BLaER1 (cell line): Measurements from ENCODE around the gene INIP.
"Not testable (repeated sequence)": the region's sequence is repeated elsewhere in the genome, so short reads cannot be mapped to it uniquely, and the experiment has no call there.

Experiments used
- H3K27ac ChIP-seq: shearing (Covaris generic); formaldehyde crosslinking; 2 replicates; pipeline ENCODE4 v1.8.1; 2022
- H3K27me3 ChIP-seq: shearing (Covaris generic); formaldehyde crosslinking; 2 replicates; pipeline ENCODE4 v1.8.1; 2022
- H3K36me3 ChIP-seq: shearing (Covaris generic); formaldehyde crosslinking; 2 replicates; pipeline ENCODE4 v1.8.1; 2022
- H3K4me1 ChIP-seq: shearing (Covaris generic); formaldehyde crosslinking; 2 replicates; pipeline ENCODE4 v1.8.1; 2022
- H3K4me2 ChIP-seq: shearing (Covaris generic); formaldehyde crosslinking; 2 replicates; pipeline ENCODE4 v1.8.1; 2022
- H3K4me3 ChIP-seq: shearing (Covaris generic); formaldehyde crosslinking; 2 replicates; pipeline ENCODE4 v1.8.1; 2022
- H3K9ac ChIP-seq: shearing (Covaris generic); formaldehyde crosslinking; 2 replicates; pipeline ENCODE4 v1.8.1; 2022
- H3K9me3 ChIP-seq: shearing (Covaris generic); formaldehyde crosslinking; 2 replicates; pipeline ENCODE4 v1.8.1; 2022
- H4K20me1 ChIP-seq: shearing (Covaris generic); formaldehyde crosslinking; 2 replicates; pipeline ENCODE4 v1.8.1; 2022
- Cebpa-rat ChIP-seq: shearing (Covaris generic); IDR thresholded peaks from 2 replicates; pipeline ENCODE4 v1.8.1; 2022

The INIP gene

DNA sequence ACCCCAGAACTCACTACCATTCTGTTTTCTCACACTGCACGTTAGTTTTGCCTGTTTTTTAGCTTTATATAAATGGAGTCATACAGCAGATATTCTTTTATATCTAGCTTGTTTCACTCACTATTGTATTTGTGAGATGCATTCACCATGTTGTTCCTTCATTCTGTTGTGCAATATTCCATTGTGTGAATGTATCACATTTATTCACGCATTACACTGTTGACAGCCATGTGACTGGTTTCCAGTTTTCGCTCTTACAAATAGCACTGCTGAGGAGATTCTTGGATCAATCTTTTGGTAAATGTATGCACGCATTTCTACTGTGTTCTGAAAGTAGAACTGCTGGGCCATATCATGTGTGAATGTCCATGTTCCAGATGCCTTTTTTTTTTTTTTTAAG lies 26.3 kb upstream of the INIP start:
- H3K27ac ChIP-seq, result no peak overlapping the region
- peaks cover 4% of the 10 kb centered on the region; the same call in 1 of the 2 replicates for H3K9me3 ChIP-seq
- H3K4me3 ChIP-seq, result no peak overlapping the region
- no peaks in the 10 kb centered on the region for H3K36me3 ChIP-seq
- peaks cover 34% of the 10 kb centered on the region for H3K4me1 ChIP-seq
- TF ChIP-seq Cebpa-rat, result no peak
- H3K27me3 ChIP-seq, result no peaks in the 10 kb centered on the region
- no peaks in the 10 kb centered on the region for H4K20me1 ChIP-seq
- H3K9ac ChIP-seq, result no peak overlapping the region
- H3K4me2 ChIP-seq, result no peak overlapping the region

- H3K9ac ChIP-seq, result no peak overlapping the region
- peak overlapping the region; percentile 5 for H3K4me2 ChIP-seq
- H3K27ac ChIP-seq, result no peak overlapping the region
Measured at GRCh38 chr9:112743216-112743836, 25.4 kb upstream of the INIP start.

DNA sequence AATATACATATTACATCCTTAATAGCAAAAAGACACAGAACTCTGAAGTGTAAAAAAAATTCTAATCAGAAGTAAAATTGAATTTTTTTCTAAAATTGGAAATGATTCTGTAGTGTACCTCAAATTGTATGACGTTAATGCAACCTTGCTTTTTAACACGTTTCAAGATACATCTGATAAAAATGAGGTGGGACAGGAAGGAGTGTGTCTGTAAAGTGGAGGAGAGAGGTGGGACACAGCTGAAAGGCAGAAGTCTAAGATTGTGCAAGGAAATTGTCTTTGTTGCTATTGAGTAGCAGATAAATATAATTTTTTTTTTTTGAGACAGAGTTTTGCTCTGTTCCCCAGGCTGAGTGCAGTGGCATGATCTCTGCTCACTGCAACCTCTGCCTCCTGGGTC lies 17.0 kb upstream of the INIP start:
- H3K9me3 ChIP-seq, result no peaks in the 10 kb centered on the region; the same call in 1 of the 2 replicates
- H3K9ac ChIP-seq, result no peak overlapping the region
- TF ChIP-seq Cebpa-rat, result no peak
- H3K4me3 ChIP-seq, result no peak overlapping the region
- no peaks in the 10 kb centered on the region for H3K4me1 ChIP-seq
- no peaks in the 10 kb centered on the region for H3K36me3 ChIP-seq
- no peak overlapping the region for H3K4me2 ChIP-seq
- no peaks in the 10 kb centered on the region for H4K20me1 ChIP-seq
- no peak overlapping the region for H3K27ac ChIP-seq
- H3K27me3 ChIP-seq, result no peaks in the 10 kb centered on the region

More at GRCh38 chr9:112743216-112743836, 25.4 kb upstream of the INIP start:
- H3K36me3 ChIP-seq, result no peaks in the 10 kb centered on the region
- H3K9me3 ChIP-seq, result peaks cover 4% of the 10 kb centered on the region; the same call in 1 of the 2 replicates
- H3K27me3 ChIP-seq, result no peaks in the 10 kb centered on the region
- no peaks in the 10 kb centered on the region for H4K20me1 ChIP-seq
- no peak overlapping the region for H3K4me3 ChIP-seq
- no peak for TF ChIP-seq Cebpa-rat
- H3K4me1 ChIP-seq, result peaks cover 27% of the 10 kb centered on the region

GRCh38 chr9:112731971-112732370 lies 14.1 kb upstream of the INIP start:
- no peaks in the 10 kb centered on the region for H3K36me3 ChIP-seq
- no peaks in the 10 kb centered on the region for H4K20me1 ChIP-seq
- H3K9ac ChIP-seq, result no peak overlapping the region
- H3K4me1 ChIP-seq, result no peaks in the 10 kb centered on the region
- H3K27me3 ChIP-seq, result no peaks in the 10 kb centered on the region
- no peak overlapping the region for H3K4me3 ChIP-seq
- no peaks in the 10 kb centered on the region; the same call in 1 of the 2 replicates for H3K9me3 ChIP-seq
- no peak for TF ChIP-seq Cebpa-rat
- H3K27ac ChIP-seq, result no peak overlapping the region
- no peak overlapping the region for H3K4me2 ChIP-seq

DNA sequence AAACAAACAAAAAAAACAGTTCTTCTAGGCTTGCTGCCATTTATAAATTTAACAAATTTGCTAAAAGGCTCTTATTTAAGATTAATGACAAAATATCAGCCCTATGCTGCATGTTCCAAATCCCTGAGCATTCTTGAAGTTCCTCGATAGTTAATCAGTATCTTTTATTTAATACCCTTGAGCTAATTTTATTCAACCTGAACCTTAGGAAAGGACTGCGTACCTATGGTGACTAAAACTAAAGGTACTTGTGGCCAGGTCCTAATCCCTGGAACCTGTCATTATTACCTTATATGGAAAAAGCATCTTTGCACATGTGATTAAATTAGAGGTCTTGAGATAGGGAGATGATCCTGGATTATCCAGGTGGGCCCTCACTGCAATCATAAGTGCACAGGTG lies 10.5 kb upstream of the INIP start:
- Histone ChIP-seq H3K27ac (no peak overlapping the region), H3K9me3 (no peaks in the 10 kb centered on the region; the same call in 1 of the 2 replicates), H3K4me2 (no peak overlapping the region), H4K20me1 (no peaks in the 10 kb centered on the region), H3K36me3 (no peaks in the 10 kb centered on the region), H3K27me3 (no peaks in the 10 kb centered on the region), H3K4me3 (no peak overlapping the region), H3K4me1 (no peaks in the 10 kb centered on the region), H3K9ac (no peak overlapping the region)
- TF ChIP-seq Cebpa-rat, result no peak

DNA sequence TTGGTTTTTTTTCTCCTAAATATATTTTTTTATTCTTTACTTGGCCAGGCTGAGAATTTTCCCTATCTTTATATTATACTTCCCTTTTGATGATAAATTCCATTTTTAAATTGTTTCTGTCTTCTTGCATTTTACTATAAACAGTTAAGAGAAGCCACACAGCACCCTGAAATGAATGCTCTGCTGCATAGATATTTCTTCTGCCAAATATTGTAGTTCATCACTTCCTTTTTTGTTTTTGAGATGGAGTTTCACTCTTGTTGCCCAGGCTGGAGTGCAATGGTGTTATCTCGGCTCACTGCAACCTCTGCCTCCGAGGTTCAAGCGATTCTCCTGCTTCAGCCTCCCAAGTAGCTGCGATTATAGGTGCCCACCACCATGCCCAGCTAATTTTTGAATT lies 8.5 kb upstream of the INIP start:
- H3K36me3 ChIP-seq, result no peaks in the 10 kb centered on the region
- H3K9ac ChIP-seq, result no peak overlapping the region
- no peaks in the 10 kb centered on the region for H3K9me3 ChIP-seq
- no peak overlapping the region for H3K4me2 ChIP-seq
- no peaks in the 10 kb centered on the region for H3K4me1 ChIP-seq
- H4K20me1 ChIP-seq, result no peaks in the 10 kb centered on the region
- H3K27ac ChIP-seq, result no peak overlapping the region
- no peak overlapping the region for H3K4me3 ChIP-seq
- no peaks in the 10 kb centered on the region for H3K27me3 ChIP-seq
- TF ChIP-seq Cebpa-rat, result no peak

DNA sequence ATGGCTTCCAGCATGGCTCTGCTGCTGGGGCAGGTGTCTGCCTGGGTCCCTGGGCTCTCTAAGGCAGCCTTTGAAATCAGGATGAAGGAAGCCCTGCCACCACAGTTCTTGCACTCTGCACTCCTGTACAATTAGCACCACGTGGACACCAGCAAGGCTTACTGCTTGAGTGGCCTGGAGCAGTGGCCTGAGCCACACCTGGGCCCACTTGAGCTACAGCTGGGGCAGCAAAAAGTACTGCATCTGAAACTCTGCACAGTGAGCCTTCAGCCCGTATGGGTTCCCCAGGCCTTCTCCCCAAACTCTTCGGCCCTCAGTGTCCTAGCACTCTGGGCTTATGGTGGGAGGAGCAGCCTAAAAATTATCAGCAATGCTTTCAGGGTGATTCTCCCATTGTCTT lies 8.0 kb upstream of the INIP start:
- H4K20me1 ChIP-seq, result no peaks in the 10 kb centered on the region
- H3K27me3 ChIP-seq, result no peaks in the 10 kb centered on the region
- H3K4me3 ChIP-seq, result no peak overlapping the region
- H3K9ac ChIP-seq, result no peak overlapping the region
- no peak for TF ChIP-seq Cebpa-rat
- no peak overlapping the region for H3K27ac ChIP-seq
- no peak overlapping the region for H3K4me2 ChIP-seq
- H3K4me1 ChIP-seq, result no peaks in the 10 kb centered on the region
- H3K9me3 ChIP-seq, result no peaks in the 10 kb centered on the region
- H3K36me3 ChIP-seq, result no peaks in the 10 kb centered on the region

DNA sequence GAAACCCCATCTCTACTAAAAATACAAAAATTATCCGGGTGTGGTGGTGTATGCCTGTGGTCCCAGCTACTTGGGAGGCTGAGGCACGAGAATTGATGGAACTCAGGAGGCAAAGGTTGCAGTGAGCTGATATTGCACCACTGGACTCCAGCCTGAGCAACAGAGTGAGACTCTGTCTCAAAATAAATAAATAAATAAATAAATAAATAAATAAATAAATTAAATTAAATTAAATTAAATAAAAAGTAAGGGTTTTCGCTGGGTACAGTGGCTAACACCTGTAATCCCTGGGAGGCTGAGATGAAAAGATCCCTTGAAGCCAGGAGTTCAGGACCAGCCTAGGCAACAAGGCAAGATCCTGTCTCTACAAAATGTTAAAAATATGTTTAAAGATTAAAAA lies 4.8 kb upstream of the INIP start:
- not testable (repeated sequence) for H3K9ac ChIP-seq, H3K9me3 ChIP-seq, H3K4me2 ChIP-seq, H3K4me1 ChIP-seq, H3K4me3 ChIP-seq, H3K27me3 ChIP-seq, H4K20me1 ChIP-seq, H3K36me3 ChIP-seq, H3K27ac ChIP-seq

- H3K27me3 ChIP-seq, result no peaks in the 10 kb centered on the region
- H3K9me3 ChIP-seq, result no peaks in the 10 kb centered on the region
- no peak overlapping the region for H3K4me3 ChIP-seq
- H3K4me1 ChIP-seq, result peaks cover 14% of the 10 kb centered on the region
- H4K20me1 ChIP-seq, result 0 out of 2 replicates have a peak, but pooled peaks cover 10% of the 10 kb centered on the region
- no peak overlapping the region for H3K27ac ChIP-seq
- no peak overlapping the region for H3K4me2 ChIP-seq
- no peaks in the 10 kb centered on the region for H3K36me3 ChIP-seq
- no peak for TF ChIP-seq Cebpa-rat
- H3K9ac ChIP-seq, result no peak overlapping the region
Measured at GRCh38 chr9:112720113-112720780, 2.3 kb upstream of the INIP start.

- peaks cover 14% of the 10 kb centered on the region for H3K4me1 ChIP-seq
- no peaks in the 10 kb centered on the region for H3K9me3 ChIP-seq
- no peaks in the 10 kb centered on the region for H3K27me3 ChIP-seq
- peaks cover 4% of the 10 kb centered on the region for H3K36me3 ChIP-seq
- no peak for TF ChIP-seq Cebpa-rat
- H3K4me3 ChIP-seq, result no peak overlapping the region
- no peak overlapping the region for H3K9ac ChIP-seq
- H3K27ac ChIP-seq, result no peak overlapping the region
- peaks cover 10% of the 10 kb centered on the region; the same call in 1 of the 2 replicates for H4K20me1 ChIP-seq
- H3K4me2 ChIP-seq, result no peak overlapping the region
Measured at GRCh38 chr9:112719696-112720095, 1.8 kb upstream of the INIP start.
